Epithelial cell of proximal tubule (primary cell): ENCODE results near the gene SPATA46. TPM values are rescaled to one million over a fixed set of nuclear protein-coding genes. Genes with fewer than 3 reads are reported as not detected.

Experiments used
- DNase-seq: peaks from one replicate; pipeline ENCODE4 v3.0.0-alpha.2; 2011; ENCODE audit warnings: low read depth
- H3K4me3 ChIP-seq: 2 replicates; pipeline ENCODE4 v1.5.1; 2011; ENCODE audit warnings: low read depth, mild to moderate bottlenecking, low read length
- CTCF ChIP-seq: conservative IDR thresholded peaks from 2 replicates; pipeline ENCODE4 v1.5.1; 2012; ENCODE audit warnings: low read depth, mild to moderate bottlenecking, low read length
- total RNA-seq: library from RNA; depleted of rRNA; stranded (reverse); fragments of >200 nt; gene quantifications from 2 replicates; pipeline ENCODE4 v1.2.3, GENCODE V29; 2015

Gene SPATA46
- total RNA-seq, 1 donor from 2014 or later: not detected

- DNase-seq: no peak
- no peak overlapping the region for H3K4me3 ChIP-seq
- no peak for TF ChIP-seq CTCF
Observed at GRCh38 chr1:162416215-162416614, 39.6 kb upstream of the SPATA46 start.

GRCh38 chr1:162412002-162412401, 35.3 kb upstream of the SPATA46 start, which contains the start of gene SH2D1B:
SH2D1B (minus strand) TSS chr1:162412136; CDS start chr1:162412016, 120 bp downstream.
- no peak for DNase-seq
- H3K4me3 ChIP-seq: no peak within 1 kb of the TSS

GRCh38 chr1:162407539-162407938, 30.9 kb upstream of the SPATA46 start:
- DNase-seq: no peak
- TF ChIP-seq CTCF: no peak
- H3K4me3 ChIP-seq: no peak overlapping the region

More at GRCh38 chr1:162412002-162412401, 35.3 kb upstream of the SPATA46 start, which contains the start of gene SH2D1B:
- TF ChIP-seq CTCF: no peak

- no peak for DNase-seq
- H3K4me3 ChIP-seq: no peak overlapping the region
- no peak for TF ChIP-seq CTCF
Observed at GRCh38 chr1:162406811-162407210, 30.2 kb upstream of the SPATA46 start.

GRCh38 chr1:162405800-162406199, 29.1 kb upstream of the SPATA46 start:
- no peak for DNase-seq
- TF ChIP-seq CTCF: no peak
- H3K4me3 ChIP-seq: no peak overlapping the region

- TF ChIP-seq CTCF: no peak
- H3K4me3 ChIP-seq: no peak overlapping the region
- no peak for DNase-seq
Observed at GRCh38 chr1:162404550-162405160, 28.0 kb upstream of the SPATA46 start.

- H3K4me3 ChIP-seq: no peak overlapping the region
- no peak for TF ChIP-seq CTCF
- DNase-seq: no peak
Observed at GRCh38 chr1:162400790-162401355, 24.2 kb upstream of the SPATA46 start.
